Stomach (tissue), 9 donors: ENCODE measurements around the gene PHKA1. TPM values are rescaled to one million over a fixed set of nuclear protein-coding genes. Genes with fewer than 3 reads are reported as not detected.
"Not testable (repeated sequence)": the region's sequence is repeated elsewhere in the genome, so short reads cannot be mapped to it uniquely, and the experiment has no call there.

Experiments
- DNase-seq, 2 donors: peaks; one replicate each; pipeline versions ENCODE4 v3.0.0 to v3.0.0-alpha.2; 2013 to 2019
- H3K27ac ChIP-seq, 5 donors: fragments of 200-600 bp in 4 of 5; sonication (generic) in 4 of 5; one replicate each; pipeline ENCODE4 v1.5.1; 2013 to 2019; ENCODE audit warnings: mild to moderate bottlenecking in 1 of 5, moderate library complexity in 1 of 5
- H3K27me3 ChIP-seq, 3 donors: fragments of 200-600 bp; sonication (generic); one replicate each; pipeline ENCODE4 v1.5.1; 2017 to 2019; ENCODE audit warnings: mixed run types in 1 of 3
- H3K36me3 ChIP-seq, 4 donors: fragments of 200-600 bp; sonication (generic); 1 replicate in 3 of 4; 2 replicates in 1 of 4; pipeline ENCODE4 v1.5.1; 2016 to 2019
- H3K4me1 ChIP-seq, 4 donors: fragments of 200-600 bp; sonication (generic); one replicate each; pipeline ENCODE4 v1.5.1; 2016 to 2019
- H3K4me3 ChIP-seq, 4 donors: fragments of 200-600 bp; sonication (generic) in 3 of 4; one replicate each; pipeline ENCODE4 v1.5.1; 2016 to 2019; ENCODE audit warnings: mild to moderate bottlenecking in 1 of 4
- H3K9me3 ChIP-seq, 4 donors: fragments of 200-600 bp; sonication (generic); one replicate each; pipeline ENCODE4 v1.5.1; 2016 to 2019
- EP300 ChIP-seq: sonication (generic); formaldehyde crosslinking; IDR thresholded peaks from one replicate; pipeline ENCODE4 v1.6.1; 2017; ENCODE audit warnings: antibody characterized with exemption
- POLR2A ChIP-seq, 4 donors: fragments of 450-650 bp; IDR thresholded peaks; one replicate each; pipeline ENCODE4 v1.6.1; 2016; ENCODE audit warnings: antibody characterized with exemption in 4 of 4, control low read depth in 2 of 4, mild to moderate bottlenecking in 1 of 4, moderate library complexity in 1 of 4
- POLR2AphosphoS5 ChIP-seq, 3 donors: sonication (generic); formaldehyde crosslinking; IDR thresholded peaks; one replicate each; pipeline ENCODE4 v1.6.1; 2016; ENCODE audit warnings: antibody characterized with exemption in 3 of 3
- WGBS, 5 donors: extraction: QIAGEN DNeasy Blood & Tissue Kit in 3 of 5; methylation state at CpG; one replicate each; pipeline versions ENCODE4 v1.1.5 to v1.1.7; 2013 to 2018; 5-methylcytosine and 5-hydroxymethylcytosine counted together
- intact Hi-C: fragments of 100-400 bp; cut with DNase I; formaldehyde crosslinking; loops from one replicate; pipeline ENCODE4 v1.15.1; 2023; ENCODE audit warnings: low total_unique reads
- polyA plus RNA-seq, 3 donors: library from polyadenylated mRNA; stranded (reverse); fragments of 200-250 nt; gene quantifications; one replicate each; pipeline ENCODE4 v1.2.3, GENCODE V29; 2013
- total RNA-seq, 5 donors: library from RNA; depleted of rRNA; stranded (reverse); fragments of >200 nt; gene quantifications; one replicate each; pipeline versions ENCODE4 v1.1.0 to v1.2.3, GENCODE V29; 2014 to 2016
- TF ChIP-seq, protein P1 (sequence below), 7 experiments: fragments of 450-650 bp in 4 of 7; fragments of 200-600 bp in 3 of 7; sonication (generic) in 3 of 7; IDR thresholded peaks; one replicate each; pipeline ENCODE4 v1.5.1; 2016 to 2019; ENCODE audit warnings: antibody characterized with exemption in 7 of 7, control low read depth in 2 of 7, mild to moderate bottlenecking in 1 of 7
- donor health status: healthy with polysubstance abuse.
- donor health status: Bipolar disorder and iron deficiency.
- donor health status: healthy.

The PHKA1 gene
- total and polyA plus RNA-seq, 8 donors = 2.0 to 13.4 (median 4.4) TPM

DNA sequence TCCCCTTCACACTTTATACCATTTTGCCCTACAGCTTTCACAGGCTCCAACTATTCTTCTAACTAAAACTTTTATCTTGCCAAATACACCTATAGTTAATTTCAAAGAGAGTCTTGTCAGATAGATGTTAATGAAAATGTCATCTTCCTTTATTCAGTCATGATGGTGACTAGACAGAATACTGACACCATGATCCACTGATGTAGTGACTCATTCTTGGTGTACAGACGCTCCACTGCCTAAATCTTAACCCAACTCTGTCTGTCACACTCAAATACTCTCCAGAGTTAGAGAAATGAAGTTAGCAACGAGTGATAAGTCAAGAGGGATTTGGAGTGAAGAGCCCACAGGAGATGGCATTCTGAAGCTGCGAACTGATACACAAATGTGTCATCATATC, 109.4 kb downstream of the PHKA1 start:
- TF ChIP-seq EP300 = no peak
- TF ChIP-seq POLR2A (IDR thresholded peaks at IDR 0.05) = no peak
- no peak for TF ChIP-seq POLR2AphosphoS5 (IDR thresholded peaks at IDR 0.05)
- TF ChIP-seq, protein P1, sequence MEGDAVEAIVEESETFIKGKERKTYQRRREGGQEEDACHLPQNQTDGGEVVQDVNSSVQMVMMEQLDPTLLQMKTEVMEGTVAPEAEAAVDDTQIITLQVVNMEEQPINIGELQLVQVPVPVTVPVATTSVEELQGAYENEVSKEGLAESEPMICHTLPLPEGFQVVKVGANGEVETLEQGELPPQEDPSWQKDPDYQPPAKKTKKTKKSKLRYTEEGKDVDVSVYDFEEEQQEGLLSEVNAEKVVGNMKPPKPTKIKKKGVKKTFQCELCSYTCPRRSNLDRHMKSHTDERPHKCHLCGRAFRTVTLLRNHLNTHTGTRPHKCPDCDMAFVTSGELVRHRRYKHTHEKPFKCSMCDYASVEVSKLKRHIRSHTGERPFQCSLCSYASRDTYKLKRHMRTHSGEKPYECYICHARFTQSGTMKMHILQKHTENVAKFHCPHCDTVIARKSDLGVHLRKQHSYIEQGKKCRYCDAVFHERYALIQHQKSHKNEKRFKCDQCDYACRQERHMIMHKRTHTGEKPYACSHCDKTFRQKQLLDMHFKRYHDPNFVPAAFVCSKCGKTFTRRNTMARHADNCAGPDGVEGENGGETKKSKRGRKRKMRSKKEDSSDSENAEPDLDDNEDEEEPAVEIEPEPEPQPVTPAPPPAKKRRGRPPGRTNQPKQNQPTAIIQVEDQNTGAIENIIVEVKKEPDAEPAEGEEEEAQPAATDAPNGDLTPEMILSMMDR (IDR thresholded peaks at IDR 0.05) = no peak
- no peaks in the 10 kb centered on the region for H3K27me3 ChIP-seq
- no peaks in the 10 kb centered on the region for H3K4me1 ChIP-seq
- intact Hi-C loops = no loop called here
- H3K27ac ChIP-seq = no peak overlapping the region
- H3K36me3 ChIP-seq = peaks cover 0 to 16% (median 3%) of the 10 kb centered on the region in 4 donors
- no peaks in the 10 kb centered on the region for H3K9me3 ChIP-seq
- H3K4me3 ChIP-seq = no peak overlapping the region
- 54 to 85% (median 82%) methylated on average over 3 of the region's 3 CpGs for WGBS, 5 donors
- DNase-seq = no peak

DNA sequence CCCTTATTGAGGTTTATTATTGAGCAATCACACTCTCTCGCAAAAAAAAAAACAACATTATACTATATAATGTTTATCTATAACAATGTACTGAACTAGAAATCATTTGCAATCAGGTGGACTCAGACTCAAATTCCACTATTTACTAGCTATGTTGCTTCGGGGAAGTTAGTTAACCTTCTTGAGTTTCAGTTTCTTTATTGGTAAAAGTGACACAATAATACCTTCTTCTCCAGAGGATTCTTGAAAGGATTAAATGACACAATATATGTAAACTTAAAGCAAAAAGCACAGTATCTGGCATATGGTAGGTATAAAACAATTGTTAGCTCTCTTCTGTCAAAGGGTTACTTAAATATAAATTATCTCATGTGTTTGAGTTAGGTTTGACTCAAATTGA, 110.0 kb downstream of the PHKA1 start:
- 56 to 75% (median 66%) methylated on average over 2 of the region's 2 CpGs for WGBS, 5 donors
- no peaks in the 10 kb centered on the region for H3K4me1 ChIP-seq
- peaks cover 0 to 14% (median 3%) of the 10 kb centered on the region in 4 donors for H3K36me3 ChIP-seq
- TF ChIP-seq POLR2A (IDR thresholded peaks at IDR 0.05) = no peak
- TF ChIP-seq, protein P1 (IDR thresholded peaks at IDR 0.05) = no peak
- no peak for DNase-seq
- no peaks in the 10 kb centered on the region for H3K9me3 ChIP-seq
- H3K4me3 ChIP-seq = no peak overlapping the region
- no peaks in the 10 kb centered on the region for H3K27me3 ChIP-seq
- intact Hi-C loops = no loop called here
- no peak overlapping the region for H3K27ac ChIP-seq

DNA sequence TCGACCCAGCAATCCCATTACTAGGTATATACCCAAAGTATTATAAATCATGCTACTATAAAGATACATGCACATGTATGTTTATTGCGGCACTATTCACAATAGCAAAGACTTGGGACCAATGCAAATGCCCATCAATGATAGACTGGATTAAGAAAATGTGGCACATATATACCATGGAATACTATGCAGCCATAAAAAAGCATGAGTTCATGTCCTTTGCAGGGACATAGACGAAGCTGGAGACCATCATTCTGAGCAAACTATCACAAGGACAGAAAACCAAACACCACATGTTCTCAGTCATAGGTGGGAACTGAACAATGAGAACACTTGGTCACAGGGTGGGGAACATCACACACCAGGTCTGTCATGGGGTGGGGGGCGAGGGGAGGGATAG, 123.1 kb downstream of the PHKA1 start:
- WGBS, 5 donors = 79 to 97% (median 87%) methylated on average over 4 of the region's 4 CpGs
- H3K27me3 ChIP-seq, DNase-seq, H3K36me3 ChIP-seq, intact Hi-C loops, H3K27ac ChIP-seq, H3K4me1 ChIP-seq, H3K4me3 ChIP-seq, H3K9me3 ChIP-seq: not testable (repeated sequence)

DNA sequence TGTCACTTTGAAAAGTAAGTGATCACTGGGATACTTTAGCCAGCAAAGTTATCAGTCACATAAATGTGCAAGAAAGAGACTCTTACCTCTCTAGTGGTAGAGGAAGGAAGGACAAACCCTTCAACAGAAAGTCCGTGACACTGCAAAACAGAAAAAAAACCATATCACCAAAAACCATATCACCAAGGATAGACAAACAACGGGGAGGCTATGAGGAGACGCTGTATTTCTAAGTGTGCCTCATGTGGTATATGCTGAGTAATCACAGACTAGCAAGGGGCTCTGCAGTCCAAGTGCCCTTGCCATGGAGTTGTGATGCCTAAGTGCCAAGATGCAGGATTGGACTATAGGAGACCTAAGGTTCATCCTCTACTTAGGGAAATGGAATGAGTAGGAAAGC, 129.9 kb downstream of the PHKA1 start:
- no peak overlapping the region for H3K4me3 ChIP-seq
- intact Hi-C loops = no loop called here
- H3K27me3 ChIP-seq = no peaks in the 10 kb centered on the region
- peaks cover 0 to 21% (median 12%) of the 10 kb centered on the region in 4 donors for H3K36me3 ChIP-seq
- peaks cover 0 to 11% (median 3%) of the 10 kb centered on the region in 4 donors for H3K9me3 ChIP-seq
- no peaks in the 10 kb centered on the region for H3K4me1 ChIP-seq
- DNase-seq = no peak
- no peak overlapping the region for H3K27ac ChIP-seq
- WGBS, 5 donors = 84 to 92% (median 87%) methylated on average over 1 to 3 of the region's 3 CpGs
- TF ChIP-seq POLR2AphosphoS5 (IDR thresholded peaks at IDR 0.05) (no peak), POLR2A (IDR thresholded peaks at IDR 0.05) (no peak), EP300 (no peak)
- TF ChIP-seq, protein P1 (IDR thresholded peaks at IDR 0.05) = no peak

- DNase-seq = no peak
- Histone ChIP-seq H3K4me3 (no peak overlapping the region), H3K4me1 (peaks cover 0 to 4% (median 0%) of the 10 kb centered on the region in 4 donors), H3K27me3 (no peaks in the 10 kb centered on the region), H3K36me3 (peaks cover 0 to 11% (median 6%) of the 10 kb centered on the region in 4 donors), H3K27ac (no peak overlapping the region), H3K9me3 (no peaks in the 10 kb centered on the region)
- 64 to 78% (median 71%) methylated on average over 7 of the region's 7 CpGs for WGBS, 5 donors
- TF ChIP-seq, protein P1 (IDR thresholded peaks at IDR 0.05) = no peak
- TF ChIP-seq EP300 (no peak), POLR2AphosphoS5 (IDR thresholded peaks at IDR 0.05) (no peak), POLR2A (IDR thresholded peaks at IDR 0.05) (no peak)
- intact Hi-C loops = no loop called here
Measured at GRCh38 chrX:72576141-72576894, 137.8 kb downstream of the PHKA1 start.
